Activated effector memory CD4-positive, alpha-beta T cell treated with anti-CD3 and anti-CD28 coated beads, Interleukin-2, amount 50 U/mL, for 16 hours (primary cell): ENCODE data around the gene HLA-A.
A peak's percentile ranks its signal among the peaks of the same experiment; 100 is the strongest.
"Not testable (repeated sequence)": the region's sequence is repeated elsewhere in the genome, so short reads cannot be mapped to it uniquely, and the experiment has no call there.

Experiments
- DNase-seq: peaks from one replicate; pipeline ENCODE4 v3.0.0-alpha.2; 2020

HLA-A gene

GRCh38 chr6:29942275-29943052, at the start of gene HLA-A:
HLA-A (plus strand) TSS chr6:29942532; CDS start chr6:29942554, 22 bp downstream.
- DNase-seq, result peak; percentile 97

GRCh38 chr6:29892696-29893095, 49.6 kb upstream of the HLA-A start:
- DNase-seq, result no peak

- DNase-seq, result no peak
These were observed 43.1 kb upstream of the HLA-A start for GRCh38 chr6:29899281-29899680.

GRCh38 chr6:29905286-29905685, 37.0 kb upstream of the HLA-A start:
- no peak for DNase-seq

GRCh38 chr6:29907637-29908340, 34.5 kb upstream of the HLA-A start:
- DNase-seq, result no peak

- no peak for DNase-seq
These were observed 34.0 kb upstream of the HLA-A start for GRCh38 chr6:29908341-29908662.

GRCh38 chr6:29908710-29909109, 33.6 kb upstream of the HLA-A start:
- DNase-seq, result no peak

GRCh38 chr6:29909985-29910384, 32.3 kb upstream of the HLA-A start:
- no peak for DNase-seq

GRCh38 chr6:29912840-29913239, 29.5 kb upstream of the HLA-A start:
- DNase-seq, result no peak

- no peak for DNase-seq
These were observed 25.6 kb upstream of the HLA-A start for GRCh38 chr6:29916741-29917140.

GRCh38 chr6:29917857-29918256, 24.5 kb upstream of the HLA-A start:
- DNase-seq, result no peak

- no peak for DNase-seq
These were observed 22.6 kb upstream of the HLA-A start for GRCh38 chr6:29919506-29920445.

- no peak for DNase-seq
These were observed 18.0 kb upstream of the HLA-A start for GRCh38 chr6:29924287-29924686.

- peak; percentile 72 for DNase-seq
These were observed 17.6 kb upstream of the HLA-A start for GRCh38 chr6:29924731-29925130.

GRCh38 chr6:29925321-29925720, 17.0 kb upstream of the HLA-A start:
- DNase-seq, result no peak

GRCh38 chr6:29925727-29926412, 16.5 kb upstream of the HLA-A start:
- DNase-seq, result no peak

GRCh38 chr6:29926413-29927274, 15.7 kb upstream of the HLA-A start:
- DNase-seq, result peak; percentile 95

GRCh38 chr6:29927275-29927569, 15.1 kb upstream of the HLA-A start:
- no peak for DNase-seq

- peak; percentile 52 for DNase-seq
These were observed 14.4 kb upstream of the HLA-A start for GRCh38 chr6:29927841-29928388.

- DNase-seq, result not testable (repeated sequence)
These were observed 12.3 kb upstream of the HLA-A start for GRCh38 chr6:29930047-29930446.

GRCh38 chr6:29933955-29934354, 8.4 kb upstream of the HLA-A start:
- DNase-seq, result no peak
